Measurements from ENCODE around the gene TMEM140. TPM values are rescaled to one million over a fixed set of nuclear protein-coding genes. Genes with fewer than 3 reads are reported as not detected.

The TMEM140 gene
- total RNA-seq, 4 donors from 2014 or later: 116 to 179 (median 145) TPM

GRCh38 chr7:135213831-135214230, 66.0 kb downstream of the TMEM140 start:
- intact Hi-C loops (cut with DNase I; ENCODE audit: low total_unique reads): loop anchor here (5.0 kb wide), 2 partner anchors 67 to 343 kb away; partner anchors contain the start of genes NUP205 and TMEM140
- Histone ChIP-seq H3K9me3 (no peaks in the 10 kb centered on the region), H3K36me3 (no peaks in the 10 kb centered on the region), H3K4me1 (peaks cover 10 to 11% of the 10 kb centered on the region in 2 donors), H3K27ac (no peak overlapping the region), H3K27me3 (no peaks in the 10 kb centered on the region), H3K4me3 (no peak overlapping the region)
- DNase-seq (no peak), ATAC-seq (no peak)
- TF ChIP-seq, protein P1, sequence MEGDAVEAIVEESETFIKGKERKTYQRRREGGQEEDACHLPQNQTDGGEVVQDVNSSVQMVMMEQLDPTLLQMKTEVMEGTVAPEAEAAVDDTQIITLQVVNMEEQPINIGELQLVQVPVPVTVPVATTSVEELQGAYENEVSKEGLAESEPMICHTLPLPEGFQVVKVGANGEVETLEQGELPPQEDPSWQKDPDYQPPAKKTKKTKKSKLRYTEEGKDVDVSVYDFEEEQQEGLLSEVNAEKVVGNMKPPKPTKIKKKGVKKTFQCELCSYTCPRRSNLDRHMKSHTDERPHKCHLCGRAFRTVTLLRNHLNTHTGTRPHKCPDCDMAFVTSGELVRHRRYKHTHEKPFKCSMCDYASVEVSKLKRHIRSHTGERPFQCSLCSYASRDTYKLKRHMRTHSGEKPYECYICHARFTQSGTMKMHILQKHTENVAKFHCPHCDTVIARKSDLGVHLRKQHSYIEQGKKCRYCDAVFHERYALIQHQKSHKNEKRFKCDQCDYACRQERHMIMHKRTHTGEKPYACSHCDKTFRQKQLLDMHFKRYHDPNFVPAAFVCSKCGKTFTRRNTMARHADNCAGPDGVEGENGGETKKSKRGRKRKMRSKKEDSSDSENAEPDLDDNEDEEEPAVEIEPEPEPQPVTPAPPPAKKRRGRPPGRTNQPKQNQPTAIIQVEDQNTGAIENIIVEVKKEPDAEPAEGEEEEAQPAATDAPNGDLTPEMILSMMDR (IDR thresholded peaks at IDR 0.05 in 4 of 5, conservative IDR thresholded peaks at IDR 0.05 in 1 of 5): no peak
- TF ChIP-seq POLR2A (IDR thresholded peaks at IDR 0.05): no peak
- in situ Hi-C loops (cut with MboI; ENCODE audit: low sequenced_read_pairs in 4 of 4): no loop called here

- no peak for ATAC-seq
- H3K4me1 ChIP-seq: peaks cover 4 to 6% of the 10 kb centered on the region in 2 donors
- in situ Hi-C loops (cut with MboI; ENCODE audit: low sequenced_read_pairs in 4 of 4): no loop called here
- DNase-seq: no peak
- H3K27me3 ChIP-seq: no peaks in the 10 kb centered on the region
- H3K9me3 ChIP-seq: no peaks in the 10 kb centered on the region
- TF ChIP-seq, protein P1 (IDR thresholded peaks at IDR 0.05 in 4 of 5, conservative IDR thresholded peaks at IDR 0.05 in 1 of 5): no peak
- TF ChIP-seq POLR2A (IDR thresholded peaks at IDR 0.05): no peak
- H3K27ac ChIP-seq: no peak overlapping the region
- H3K36me3 ChIP-seq: no peaks in the 10 kb centered on the region
- intact Hi-C loops (cut with DNase I; ENCODE audit: low total_unique reads): no loop called here
- H3K4me3 ChIP-seq: no peak overlapping the region
Observed at GRCh38 chr7:135215180-135215579, 67.3 kb downstream of the TMEM140 start.

- peaks cover 0 to under 1% of the 10 kb centered on the region in 2 donors for H3K4me1 ChIP-seq
- intact Hi-C loops (cut with DNase I; ENCODE audit: low total_unique reads): no loop called here
- ATAC-seq: no peak
- DNase-seq: no peak
- TF ChIP-seq, protein P1 (IDR thresholded peaks at IDR 0.05 in 4 of 5, conservative IDR thresholded peaks at IDR 0.05 in 1 of 5): no peak
- no peak for TF ChIP-seq POLR2A (IDR thresholded peaks at IDR 0.05)
- H3K27ac ChIP-seq: no peak overlapping the region
- H3K36me3 ChIP-seq: no peaks in the 10 kb centered on the region
- in situ Hi-C loops (cut with MboI; ENCODE audit: low sequenced_read_pairs in 4 of 4): no loop called here
- no peaks in the 10 kb centered on the region for H3K27me3 ChIP-seq
- no peak overlapping the region for H3K4me3 ChIP-seq
- H3K9me3 ChIP-seq: no peaks in the 10 kb centered on the region
Observed at GRCh38 chr7:135215698-135216097, 67.8 kb downstream of the TMEM140 start.

Small RNA genes within 50 kb of the gene (microRNA-seq; reads per million reads assigned to microRNA genes)
- 0 to 0.85 reads per million in 2 donors for gene MIR6509 (ENCODE audit: borderline replicate concordance in 2 of 2)

Other genes starting within 250 kb of the TMEM140 start
- gene AGBL3, start 161.6 kb upstream of the TMEM140 start, total RNA-seq: 1 to 10 TPM in 3 of 4 donors, under 1 TPM in 1; 0.61 to 1.9 (median 1.0) TPM
- gene CYREN, start 22.6 kb downstream of the TMEM140 start, total RNA-seq: 10 to 100 TPM; 11.8 to 51.5 (median 20.4) TPM
- gene WDR91, start 63.5 kb downstream of the TMEM140 start, total RNA-seq: 1 to 10 TPM; 3.6 to 8.0 (median 6.4) TPM
- gene STRA8, start 85.8 kb downstream of the TMEM140 start, total RNA-seq: not detected

Data from gastrocnemius medialis (tissue), 4 donors.